Astrocyte (in vitro differentiated cells and primary cell): Measurements from ENCODE around the gene DTNB.

Experiments
- EZH2 ChIP-seq: IDR thresholded peaks from 2 replicates; pipeline ENCODE4 v1.6.1; 2012; ENCODE audit warnings: mild to moderate bottlenecking, low read length, inconsistent platforms; ENCODE audit not compliant: insufficient read depth
- TF ChIP-seq, protein P1 (sequence below): IDR thresholded peaks from 2 replicates; pipeline ENCODE4 v1.5.1; 2011; ENCODE audit warnings: low read depth, mild to moderate bottlenecking, inconsistent platforms, low read length, moderate library complexity; ENCODE audit not compliant: insufficient read depth

DNA sequence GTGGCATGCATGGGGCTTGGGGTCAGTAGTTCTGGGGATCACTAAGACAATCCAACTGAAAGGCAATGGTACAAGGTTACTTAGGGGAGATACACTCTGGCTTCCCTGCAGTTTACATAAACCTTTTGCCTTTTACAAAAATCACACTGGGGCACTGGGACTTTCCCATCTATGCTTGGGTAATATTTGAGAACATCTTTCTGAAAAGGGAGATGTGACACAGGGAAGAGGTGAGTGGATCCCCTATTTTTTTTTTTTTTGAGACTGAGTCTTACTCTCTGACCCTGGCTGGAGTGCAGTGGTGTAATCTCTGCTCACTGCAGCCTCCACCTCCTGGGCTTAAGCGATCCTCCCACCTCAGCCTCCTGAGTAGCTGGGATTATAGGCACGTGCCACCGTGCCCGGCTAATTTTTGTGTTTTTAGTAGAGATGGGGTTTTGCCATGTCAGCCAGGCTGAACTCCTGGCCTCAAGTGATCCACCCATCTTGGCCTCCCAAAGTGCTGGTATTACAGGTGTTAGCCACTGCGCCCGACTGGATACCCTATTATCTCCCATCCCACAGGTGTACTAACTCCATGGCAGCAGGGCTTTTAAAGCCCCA is 248.8 kb downstream of the DTNB start:
- TF ChIP-seq EZH2, result no peak
- TF ChIP-seq, protein P1, sequence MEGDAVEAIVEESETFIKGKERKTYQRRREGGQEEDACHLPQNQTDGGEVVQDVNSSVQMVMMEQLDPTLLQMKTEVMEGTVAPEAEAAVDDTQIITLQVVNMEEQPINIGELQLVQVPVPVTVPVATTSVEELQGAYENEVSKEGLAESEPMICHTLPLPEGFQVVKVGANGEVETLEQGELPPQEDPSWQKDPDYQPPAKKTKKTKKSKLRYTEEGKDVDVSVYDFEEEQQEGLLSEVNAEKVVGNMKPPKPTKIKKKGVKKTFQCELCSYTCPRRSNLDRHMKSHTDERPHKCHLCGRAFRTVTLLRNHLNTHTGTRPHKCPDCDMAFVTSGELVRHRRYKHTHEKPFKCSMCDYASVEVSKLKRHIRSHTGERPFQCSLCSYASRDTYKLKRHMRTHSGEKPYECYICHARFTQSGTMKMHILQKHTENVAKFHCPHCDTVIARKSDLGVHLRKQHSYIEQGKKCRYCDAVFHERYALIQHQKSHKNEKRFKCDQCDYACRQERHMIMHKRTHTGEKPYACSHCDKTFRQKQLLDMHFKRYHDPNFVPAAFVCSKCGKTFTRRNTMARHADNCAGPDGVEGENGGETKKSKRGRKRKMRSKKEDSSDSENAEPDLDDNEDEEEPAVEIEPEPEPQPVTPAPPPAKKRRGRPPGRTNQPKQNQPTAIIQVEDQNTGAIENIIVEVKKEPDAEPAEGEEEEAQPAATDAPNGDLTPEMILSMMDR, result no peak
